ENCODE measurements around the gene PCDHGA10.
"Not testable (repeated sequence)": the region's sequence is repeated elsewhere in the genome, so short reads cannot be mapped to it uniquely, and the experiment has no call there.

The PCDHGA10 gene

GRCh38 chr5:141422742-141423291, 10.0 kb downstream of the PCDHGA10 start:
- DNase-seq, result no peak

GRCh38 chr5:141427783-141428426, 15.1 kb downstream of the PCDHGA10 start:
- no peak for DNase-seq

- DNase-seq, result peak; percentile 83
These were observed 17.7 kb downstream of the PCDHGA10 start, which contains the start of gene PCDHGA12 for GRCh38 chr5:141430332-141431113. PCDHGA12 (plus strand) TSS chr5:141430507; CDS start chr5:141430760, 253 bp downstream.

- DNase-seq, result no peak
These were observed 18.5 kb downstream of the PCDHGA10 start for GRCh38 chr5:141431286-141431685.

DNA sequence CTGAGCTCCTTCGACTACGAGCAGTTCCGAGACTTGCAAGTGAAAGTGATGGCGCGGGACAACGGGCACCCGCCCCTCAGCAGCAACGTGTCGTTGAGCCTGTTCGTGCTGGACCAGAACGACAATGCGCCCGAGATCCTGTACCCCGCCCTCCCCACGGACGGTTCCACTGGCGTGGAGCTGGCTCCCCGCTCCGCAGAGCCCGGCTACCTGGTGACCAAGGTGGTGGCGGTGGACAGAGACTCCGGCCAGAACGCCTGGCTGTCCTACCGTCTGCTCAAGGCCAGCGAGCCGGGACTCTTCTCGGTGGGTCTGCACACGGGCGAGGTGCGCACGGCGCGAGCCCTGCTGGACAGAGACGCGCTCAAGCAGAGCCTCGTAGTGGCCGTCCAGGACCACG, 19.5 kb downstream of the PCDHGA10 start:
- DNase-seq, result not testable (repeated sequence)

DNA sequence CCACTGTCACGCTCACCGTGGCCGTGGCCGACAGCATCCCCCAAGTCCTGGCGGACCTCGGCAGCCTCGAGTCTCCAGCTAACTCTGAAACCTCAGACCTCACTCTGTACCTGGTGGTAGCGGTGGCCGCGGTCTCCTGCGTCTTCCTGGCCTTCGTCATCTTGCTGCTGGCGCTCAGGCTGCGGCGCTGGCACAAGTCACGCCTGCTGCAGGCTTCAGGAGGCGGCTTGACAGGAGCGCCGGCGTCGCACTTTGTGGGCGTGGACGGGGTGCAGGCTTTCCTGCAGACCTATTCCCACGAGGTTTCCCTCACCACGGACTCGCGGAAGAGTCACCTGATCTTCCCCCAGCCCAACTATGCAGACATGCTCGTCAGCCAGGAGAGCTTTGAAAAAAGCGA, 19.9 kb downstream of the PCDHGA10 start:
- DNase-seq, result not testable (repeated sequence)

DNA sequence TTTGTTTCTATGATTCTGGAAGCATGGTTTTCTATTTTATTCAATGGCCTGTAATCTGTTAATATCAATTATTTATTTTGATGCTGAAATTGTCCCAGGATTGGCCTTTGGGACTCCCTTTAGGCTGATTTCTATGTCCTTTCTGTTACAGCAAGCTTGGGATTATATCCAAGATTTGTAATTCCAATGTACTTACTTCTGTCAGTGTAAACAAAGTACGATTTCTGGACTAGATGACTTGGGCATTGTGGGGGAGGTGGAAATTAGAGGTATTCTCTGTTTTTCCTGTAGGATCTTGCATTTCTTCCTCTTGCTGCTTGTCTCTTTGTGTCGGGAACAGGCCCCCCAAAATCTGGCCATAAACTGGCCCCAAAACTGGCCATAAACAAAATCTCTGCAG, 21.2 kb downstream of the PCDHGA10 start:
- DNase-seq, result no peak

DNA sequence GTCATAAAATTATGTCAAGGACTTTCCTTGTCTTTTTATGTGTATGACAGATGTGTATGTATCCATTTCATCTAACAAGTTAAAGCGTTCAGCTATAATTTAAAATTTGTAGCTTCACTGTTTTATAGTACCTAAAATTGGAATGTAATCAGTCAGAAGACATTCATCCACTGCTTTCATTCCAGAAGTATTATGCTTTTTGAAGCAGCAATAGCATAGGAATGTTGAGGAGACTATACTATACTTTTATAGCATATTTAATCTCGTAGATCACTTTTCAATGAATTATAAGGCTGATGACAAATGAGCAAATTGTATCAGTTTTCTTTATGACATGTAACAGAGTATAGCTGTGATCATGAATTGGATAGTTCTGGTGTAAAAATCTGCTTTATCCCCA, 24.4 kb downstream of the PCDHGA10 start:
- no peak for DNase-seq

DNA sequence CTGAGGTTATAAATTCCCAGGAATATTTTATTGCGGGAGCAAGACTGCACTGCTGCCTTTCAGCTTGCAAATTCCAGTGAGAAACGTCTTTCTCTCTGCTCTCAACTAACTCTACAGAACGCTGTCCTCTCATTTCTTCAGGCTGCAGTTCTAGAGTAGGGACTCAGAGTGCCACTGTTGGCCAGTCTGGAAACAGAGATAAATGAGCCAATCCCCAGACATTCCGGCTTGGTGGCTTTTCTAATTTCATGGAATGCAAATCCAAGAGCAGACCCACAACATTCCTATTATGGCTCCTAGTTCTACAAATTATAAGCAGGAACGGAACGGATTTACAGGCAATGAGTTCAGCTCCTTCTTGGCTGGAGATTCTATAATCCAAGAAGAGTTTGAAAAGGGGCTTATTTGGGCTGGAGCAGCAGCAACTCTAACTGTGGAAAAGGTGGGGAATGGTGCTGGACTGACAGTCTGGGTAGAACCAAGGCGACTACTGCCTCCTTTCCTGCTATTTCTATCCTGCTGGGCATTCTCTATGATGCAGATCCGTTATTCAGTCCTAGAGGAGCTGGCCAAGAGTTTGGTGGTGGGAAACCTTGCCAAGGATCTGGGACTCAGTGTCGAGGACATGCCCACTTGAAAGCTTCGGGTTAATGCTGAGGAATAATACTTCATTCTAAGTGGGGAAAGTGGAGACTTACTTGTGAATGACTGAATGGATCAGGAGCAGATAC, 26.8 kb downstream of the PCDHGA10 start:
- no peak for DNase-seq

DNA sequence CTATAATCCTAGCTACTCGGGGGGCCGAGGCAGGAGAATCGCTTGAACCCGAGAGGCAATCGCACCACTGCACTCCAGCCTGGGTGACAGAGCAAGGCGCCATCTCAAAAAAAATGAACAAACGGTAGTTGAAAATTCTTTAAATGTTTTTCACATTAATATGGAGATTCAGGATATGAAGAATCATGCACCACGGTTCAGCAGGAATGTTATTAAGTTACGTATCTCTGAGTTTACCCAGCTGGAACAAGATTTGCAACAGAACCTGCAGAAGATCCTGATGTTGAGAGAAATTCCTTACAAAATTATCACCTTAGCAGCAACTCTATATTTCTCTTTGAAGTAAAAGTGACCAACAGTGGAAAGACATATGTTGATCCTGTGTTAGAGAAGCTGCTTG, 27.6 kb downstream of the PCDHGA10 start:
- DNase-seq, result no peak

DNA sequence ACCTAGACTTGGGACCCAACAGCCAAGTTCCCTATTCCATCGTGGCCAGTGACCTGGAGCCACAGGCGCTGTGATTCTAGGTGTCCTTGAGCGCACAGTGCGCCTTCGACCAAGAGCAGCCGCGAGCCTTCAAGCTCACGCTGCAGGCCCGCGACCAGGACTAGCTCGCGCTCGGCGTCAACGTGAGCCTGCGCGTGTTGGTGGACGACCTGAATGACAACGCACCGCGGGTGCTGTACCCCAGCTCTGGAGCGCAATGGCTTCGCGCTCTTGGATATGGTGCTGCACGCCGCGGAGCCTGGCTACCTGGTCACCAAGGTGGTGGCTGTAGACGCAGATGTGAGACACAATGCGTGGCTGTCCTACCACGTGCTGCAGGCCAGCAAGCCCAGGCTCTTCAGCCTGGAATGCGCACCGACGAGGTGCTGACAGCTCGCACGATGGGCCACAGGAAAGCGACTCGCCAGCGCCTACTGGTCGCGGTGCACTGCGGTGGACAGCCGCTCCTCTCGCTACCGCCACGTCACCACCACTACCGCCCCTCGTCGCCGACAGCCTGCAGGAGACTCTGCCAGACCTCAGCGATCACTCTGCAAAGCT, 28.9 kb downstream of the PCDHGA10 start:
- DNase-seq, result no peak

DNA sequence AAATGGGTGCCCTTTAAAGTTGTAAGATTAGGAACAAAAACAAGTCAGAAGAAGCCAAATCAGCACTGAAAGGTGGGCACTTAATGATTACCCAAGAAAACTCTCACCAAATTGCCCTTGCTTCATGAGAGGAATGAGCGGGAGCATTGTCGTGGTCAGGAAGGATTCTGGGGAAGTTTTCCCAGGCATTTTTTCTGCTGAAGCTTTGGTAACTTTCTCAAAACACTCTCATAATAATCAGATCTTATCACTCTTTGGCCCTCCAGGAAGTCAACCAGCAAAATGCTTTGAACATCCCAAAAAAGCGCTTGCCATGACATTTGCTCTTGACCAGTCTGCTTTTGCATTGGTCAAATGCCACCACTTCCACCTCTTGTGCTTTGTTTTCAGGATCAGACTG, 52.6 kb downstream of the PCDHGA10 start:
- DNase-seq, result peak; percentile 30

Data from NCI-H226 (cell line).